SU-DHL-6 (cell line): ENCODE data around the gene SPOCD1.

Source experiments
- H2AFZ ChIP-seq: fragments of 200-600 bp; sonication (generic); 2 replicates; pipeline ENCODE4 v1.6.1; 2014; ENCODE audit warnings: low read depth, mild to moderate bottlenecking, moderate library complexity, mixed read lengths, antibody characterized with exemption, low read length; ENCODE audit not compliant: severe bottlenecking
- H3F3A ChIP-seq: fragments of 200-600 bp; shearing (Covaris generic); 2 replicates; pipeline ENCODE4 v1.6.0; 2016; ENCODE audit warnings: antibody characterized with exemption, mild to moderate bottlenecking; ENCODE audit not compliant: insufficient read depth
- H3K27ac ChIP-seq: fragments of 200-600 bp; sonication (generic); 2 replicates; pipeline ENCODE4 v1.5.1; 2016; ENCODE audit warnings: low read depth, mild to moderate bottlenecking, low read length, moderate library complexity, mixed read lengths
- H3K27me3 ChIP-seq: fragments of 200-600 bp; sonication (generic), shearing (Covaris generic); 2 replicates; pipeline ENCODE4 v1.6.0; 2014; ENCODE audit warnings: mild to moderate bottlenecking, low read length
- H3K36me3 ChIP-seq: fragments of 200-600 bp; sonication (generic); 2 replicates; pipeline ENCODE4 v1.6.1; 2014; ENCODE audit warnings: mild to moderate bottlenecking, low read length, mixed read lengths
- H3K4me2 ChIP-seq: fragments of 300-600, 200-600 bp; shearing (Covaris generic), sonication (generic); 2 replicates; pipeline ENCODE4 v1.6.0; 2014; ENCODE audit warnings: low read length, low read depth, mild to moderate bottlenecking; ENCODE audit not compliant: poor library complexity, severe bottlenecking
- H3K4me3 ChIP-seq: fragments of 200-600 bp; sonication (generic); 2 replicates; pipeline ENCODE4 v1.5.1; 2014; ENCODE audit warnings: antibody characterized with exemption, low read length, mild to moderate bottlenecking, mixed read lengths; ENCODE audit not compliant: insufficient read depth, poor library complexity, severe bottlenecking
- H3K79me2 ChIP-seq: fragments of 200-600 bp; sonication (generic); 2 replicates; pipeline ENCODE4 v1.6.1; 2014; ENCODE audit warnings: mild to moderate bottlenecking, low read length, moderate library complexity; ENCODE audit not compliant: insufficient read depth
- H3K9ac ChIP-seq: fragments of 200-600 bp; sonication (generic); 2 replicates; pipeline ENCODE4 v1.7.0; 2014; ENCODE audit warnings: mild to moderate bottlenecking, low read length
- H3K9me2 ChIP-seq: fragments of 200-600 bp; sonication (generic); replicated peaks from 2 replicates; pipeline ENCODE4 v1.6.1; 2014; ENCODE audit warnings: low read length; ENCODE audit not compliant: insufficient read depth
- H3K9me3 ChIP-seq: fragments of 200-600 bp; sonication (generic); 2 replicates; pipeline ENCODE4 v1.6.1; 2014; ENCODE audit warnings: low read length, mixed read lengths; ENCODE audit not compliant: insufficient read depth
- H4K20me1 ChIP-seq: fragments of 200-600 bp; sonication (generic); 2 replicates; pipeline ENCODE4 v1.6.1; 2014; ENCODE audit warnings: low read depth, mild to moderate bottlenecking, antibody characterized with exemption, low read length, moderate library complexity, mixed read lengths
- CTCF ChIP-seq: fragments of 200-600 bp; sonication (generic); IDR thresholded peaks from one replicate; pipeline ENCODE4 v1.5.1; 2017; ENCODE audit warnings: antibody characterized with exemption, mild to moderate bottlenecking, low read length, moderate library complexity; ENCODE audit not compliant: insufficient read depth, poor library complexity, severe bottlenecking
- EZH2phosphoT487 ChIP-seq: fragments of 200-600 bp; sonication (generic), shearing (Covaris generic); conservative IDR thresholded peaks from 2 replicates; pipeline ENCODE4 v1.6.1; 2018; ENCODE audit warnings: mild to moderate bottlenecking, antibody characterized with exemption, low read length, moderate library complexity, mixed read lengths

The SPOCD1 gene

GRCh38 chr1:31784356-31785019 lies 31.3 kb downstream of the SPOCD1 start:
- H3K27ac ChIP-seq = peak overlapping the region; percentile 46
- peaks cover 12% of the 10 kb centered on the region for H3F3A ChIP-seq
- H3K9me3 ChIP-seq = no peaks in the 10 kb centered on the region
- no peaks in the 10 kb centered on the region for H3K27me3 ChIP-seq
- no peak overlapping the region for H3K4me3 ChIP-seq
- H3K79me2 ChIP-seq = no peaks in the 10 kb centered on the region
- H3K4me2 ChIP-seq = peak overlapping the region; percentile 33
- H3K36me3 ChIP-seq = no peaks in the 10 kb centered on the region
- peak overlapping the region; percentile 33 for H3K9ac ChIP-seq
- no peak for TF ChIP-seq CTCF
- TF ChIP-seq EZH2phosphoT487 = no peak
- H2AFZ ChIP-seq = peak overlapping the region; percentile 17
- H4K20me1 ChIP-seq = no peaks in the 10 kb centered on the region
- H3K9me2 ChIP-seq = no peaks in the 10 kb centered on the region

- no peak overlapping the region for H3K9ac ChIP-seq
- H3K79me2 ChIP-seq = no peaks in the 10 kb centered on the region
- no peaks in the 10 kb centered on the region for H3K36me3 ChIP-seq
- no peaks in the 10 kb centered on the region for H3K9me2 ChIP-seq
- no peak overlapping the region; the same call in 1 of the 2 replicates for H3K27ac ChIP-seq
- peaks cover 12% of the 10 kb centered on the region for H3F3A ChIP-seq
- H2AFZ ChIP-seq = no peak overlapping the region
- no peak for TF ChIP-seq EZH2phosphoT487
- no peak for TF ChIP-seq CTCF
- H3K4me2 ChIP-seq = no peak overlapping the region
- H3K4me3 ChIP-seq = no peak overlapping the region
- H3K9me3 ChIP-seq = no peaks in the 10 kb centered on the region
- no peaks in the 10 kb centered on the region for H3K27me3 ChIP-seq
- no peaks in the 10 kb centered on the region for H4K20me1 ChIP-seq
Observed at GRCh38 chr1:31783846-31784245, 32.0 kb downstream of the SPOCD1 start.

GRCh38 chr1:31782421-31783410 lies 33.1 kb downstream of the SPOCD1 start:
- H3K4me3 ChIP-seq = no peak overlapping the region
- no peak overlapping the region for H3K9ac ChIP-seq
- no peaks in the 10 kb centered on the region for H3K27me3 ChIP-seq
- H3K27ac ChIP-seq = no peak overlapping the region
- H3K36me3 ChIP-seq = no peaks in the 10 kb centered on the region
- no peaks in the 10 kb centered on the region for H4K20me1 ChIP-seq
- H3K9me3 ChIP-seq = no peaks in the 10 kb centered on the region
- H3K79me2 ChIP-seq = no peaks in the 10 kb centered on the region
- H2AFZ ChIP-seq = no peak overlapping the region
- no peak overlapping the region for H3K4me2 ChIP-seq
- H3K9me2 ChIP-seq = no peaks in the 10 kb centered on the region
- peaks cover 6% of the 10 kb centered on the region for H3F3A ChIP-seq
- TF ChIP-seq CTCF (no peak), EZH2phosphoT487 (no peak)
